GM12878 (cell line): Measurements from ENCODE around the gene CTSW. TPM values are rescaled to one million over a fixed set of nuclear protein-coding genes. Genes with fewer than 3 reads are reported as not detected.

ENCODE experiments used
- BACH1 ChIP-seq: fragments of 450-650 bp; IDR thresholded peaks from 2 replicates; pipeline ENCODE4 v1.6.1; 2017; ENCODE audit warnings: mild to moderate bottlenecking, borderline replicate concordance
- EZH2 ChIP-seq: IDR thresholded peaks from 2 replicates; pipeline ENCODE4 v1.6.1; 2012; ENCODE audit warnings: low read depth, mild to moderate bottlenecking, control low read depth, inconsistent platforms, low read length, borderline replicate concordance; ENCODE audit not compliant: control insufficient read depth
- FOS ChIP-seq: IDR thresholded peaks from 3 replicates; pipeline ENCODE4 v1.6.1; 2011; ENCODE audit warnings: borderline replicate concordance; ENCODE audit not compliant: insufficient read length; ENCODE audit errors: extremely low read depth
- FOXK2 ChIP-seq: fragments of 450-650 bp; IDR thresholded peaks from 2 replicates; pipeline ENCODE4 v1.6.1; 2017; ENCODE audit warnings: mild to moderate bottlenecking, moderate library complexity
- KDM1A ChIP-seq: fragments of 200-600 bp; sonication (generic); IDR thresholded peaks from 2 replicates; pipeline ENCODE4 v1.6.1; 2016; ENCODE audit warnings: borderline replicate concordance
- MTA3 ChIP-seq: IDR thresholded peaks from 2 replicates; pipeline ENCODE4 v1.6.1; 2012; ENCODE audit warnings: low read length, inconsistent platforms, borderline replicate concordance
- NFIC ChIP-seq: IDR thresholded peaks from 2 replicates; pipeline ENCODE4 v1.6.1; 2012; ENCODE audit warnings: low read depth, mild to moderate bottlenecking, inconsistent platforms, low read length, moderate library complexity
- NFYB ChIP-seq: IDR thresholded peaks from 2 replicates; pipeline ENCODE4 v1.6.1; 2011; ENCODE audit warnings: low read depth, mild to moderate bottlenecking, low read length, improper control_type of control experiment, moderate library complexity; ENCODE audit not compliant: insufficient read depth
- SMAD5 ChIP-seq: IDR thresholded peaks from 2 replicates; pipeline ENCODE4 v1.6.1; 2016; ENCODE audit warnings: antibody characterized with exemption, low read depth
- SUZ12 ChIP-seq: fragments of 200-600 bp; sonication (generic); IDR thresholded peaks from one replicate; pipeline ENCODE4 v1.6.1; 2018; ENCODE audit warnings: antibody characterized with exemption, mild to moderate bottlenecking; ENCODE audit not compliant: unreplicated experiment
- ZBED1 ChIP-seq: IDR thresholded peaks from 2 replicates; pipeline ENCODE4 v1.6.1; 2016; ENCODE audit warnings: borderline replicate concordance
- ZNF217 ChIP-seq: fragments of 450-650 bp; IDR thresholded peaks from 2 replicates; pipeline ENCODE4 v1.6.1; 2017; ENCODE audit warnings: antibody characterized with exemption, mild to moderate bottlenecking
- polyA plus RNA-seq, 11 experiments: library from polyadenylated mRNA; depleted of rRNA in 4 of 11; unstranded in 6 of 11; stranded (reverse) in 5 of 11; fragments of >200 nt; fragmentation: Nextera tagmentation in 4 of 11; fragmentation: Illumina TruSeq in 1 of 11; extraction: Ambion mirVana in 4 of 11; extraction: Trizol in 1 of 11; gene quantifications; 1 replicate in 1 of 11; 2 replicates in 10 of 11; pipeline versions ENCODE4 v1.2.1 to v1.2.3, GENCODE V29; 2011 to 2016; ENCODE audit warnings: inconsistent platforms in 2 of 11, missing spikeins in 2 of 11, low read depth in 1 of 11
- total RNA-seq, 4 experiments: library from RNA; depleted of rRNA in 3 of 4; stranded (reverse); fragments of >200 nt in 3 of 4; fragmentation: Illumina TruSeq in 1 of 4; extraction: Trizol in 1 of 4; gene quantifications; 2 replicates each; pipeline versions ENCODE4 v1.2.1 to v1.2.3, GENCODE V29; 2013 to 2021
- TF ChIP-seq, protein P1 (sequence below): fragments of 450-650 bp; IDR thresholded peaks from 2 replicates; pipeline ENCODE4 v1.6.1; 2017; ENCODE audit warnings: antibody characterized with exemption, mild to moderate bottlenecking, moderate library complexity
- TF ChIP-seq, protein P2 (sequence below): fragments of 450-650 bp; conservative IDR thresholded peaks from 2 replicates; pipeline ENCODE4 v1.6.1; 2017; ENCODE audit warnings: mild to moderate bottlenecking, moderate library complexity
- TF ChIP-seq, protein P3 (sequence below): IDR thresholded peaks from 2 replicates; pipeline ENCODE4 v1.6.1; 2011; ENCODE audit warnings: borderline replicate concordance, low read depth, mild to moderate bottlenecking, moderate library complexity, low read length; ENCODE audit not compliant: insufficient read depth, poor library complexity, severe bottlenecking
- TF ChIP-seq, protein P4 (sequence below): IDR thresholded peaks from 2 replicates; pipeline ENCODE4 v1.6.1; 2012; ENCODE audit warnings: low read depth, low read length, improper control_type of control experiment

CTSW gene
- total and polyA plus RNA-seq, 10 of the 15 experiments (the other 5 are each of a cell fraction or from before 2014, with no cell fraction given), result 0.53 to 12.0 (median 1.7) TPM

DNA sequence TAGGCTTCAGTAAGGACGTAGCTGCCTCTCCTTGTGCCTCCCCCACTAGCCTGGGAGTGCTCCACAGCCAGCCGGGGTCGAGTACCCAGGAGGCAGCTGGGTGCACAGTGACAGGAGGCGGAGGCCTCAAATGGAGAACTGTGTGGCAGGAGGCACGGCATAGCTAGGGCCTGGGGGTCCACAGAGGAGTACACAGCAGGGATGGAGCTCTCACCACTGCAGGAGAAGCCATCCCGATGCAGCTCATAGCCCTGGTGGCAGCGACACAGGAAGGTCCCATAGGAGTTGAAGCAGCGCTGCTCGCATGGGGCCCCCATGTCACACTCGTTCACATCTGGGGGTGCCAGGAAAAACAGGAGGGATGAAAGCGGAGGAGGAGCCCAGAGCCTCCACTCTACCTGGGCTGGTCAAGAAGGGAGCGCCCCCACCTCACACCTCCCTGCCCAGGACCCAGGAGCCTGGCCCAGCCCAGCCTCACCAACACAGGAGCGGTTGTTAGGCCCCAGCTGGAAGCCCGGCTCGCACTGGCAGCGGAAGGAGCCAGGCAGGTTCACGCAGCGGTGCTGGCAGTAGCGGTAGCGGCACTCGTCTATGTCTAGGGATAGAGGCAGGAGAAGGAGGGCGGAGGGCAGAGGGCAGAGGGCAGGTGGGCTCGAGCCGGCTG, 9.9 kb upstream of the CTSW start (continued):
- TF ChIP-seq, protein P1, sequence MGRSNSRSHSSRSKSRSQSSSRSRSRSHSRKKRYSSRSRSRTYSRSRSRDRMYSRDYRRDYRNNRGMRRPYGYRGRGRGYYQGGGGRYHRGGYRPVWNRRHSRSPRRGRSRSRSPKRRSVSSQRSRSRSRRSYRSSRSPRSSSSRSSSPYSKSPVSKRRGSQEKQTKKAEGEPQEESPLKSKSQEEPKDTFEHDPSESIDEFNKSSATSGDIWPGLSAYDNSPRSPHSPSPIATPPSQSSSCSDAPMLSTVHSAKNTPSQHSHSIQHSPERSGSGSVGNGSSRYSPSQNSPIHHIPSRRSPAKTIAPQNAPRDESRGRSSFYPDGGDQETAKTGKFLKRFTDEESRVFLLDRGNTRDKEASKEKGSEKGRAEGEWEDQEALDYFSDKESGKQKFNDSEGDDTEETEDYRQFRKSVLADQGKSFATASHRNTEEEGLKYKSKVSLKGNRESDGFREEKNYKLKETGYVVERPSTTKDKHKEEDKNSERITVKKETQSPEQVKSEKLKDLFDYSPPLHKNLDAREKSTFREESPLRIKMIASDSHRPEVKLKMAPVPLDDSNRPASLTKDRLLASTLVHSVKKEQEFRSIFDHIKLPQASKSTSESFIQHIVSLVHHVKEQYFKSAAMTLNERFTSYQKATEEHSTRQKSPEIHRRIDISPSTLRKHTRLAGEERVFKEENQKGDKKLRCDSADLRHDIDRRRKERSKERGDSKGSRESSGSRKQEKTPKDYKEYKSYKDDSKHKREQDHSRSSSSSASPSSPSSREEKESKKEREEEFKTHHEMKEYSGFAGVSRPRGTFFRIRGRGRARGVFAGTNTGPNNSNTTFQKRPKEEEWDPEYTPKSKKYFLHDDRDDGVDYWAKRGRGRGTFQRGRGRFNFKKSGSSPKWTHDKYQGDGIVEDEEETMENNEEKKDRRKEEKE, result no peak
- TF ChIP-seq, protein P2, sequence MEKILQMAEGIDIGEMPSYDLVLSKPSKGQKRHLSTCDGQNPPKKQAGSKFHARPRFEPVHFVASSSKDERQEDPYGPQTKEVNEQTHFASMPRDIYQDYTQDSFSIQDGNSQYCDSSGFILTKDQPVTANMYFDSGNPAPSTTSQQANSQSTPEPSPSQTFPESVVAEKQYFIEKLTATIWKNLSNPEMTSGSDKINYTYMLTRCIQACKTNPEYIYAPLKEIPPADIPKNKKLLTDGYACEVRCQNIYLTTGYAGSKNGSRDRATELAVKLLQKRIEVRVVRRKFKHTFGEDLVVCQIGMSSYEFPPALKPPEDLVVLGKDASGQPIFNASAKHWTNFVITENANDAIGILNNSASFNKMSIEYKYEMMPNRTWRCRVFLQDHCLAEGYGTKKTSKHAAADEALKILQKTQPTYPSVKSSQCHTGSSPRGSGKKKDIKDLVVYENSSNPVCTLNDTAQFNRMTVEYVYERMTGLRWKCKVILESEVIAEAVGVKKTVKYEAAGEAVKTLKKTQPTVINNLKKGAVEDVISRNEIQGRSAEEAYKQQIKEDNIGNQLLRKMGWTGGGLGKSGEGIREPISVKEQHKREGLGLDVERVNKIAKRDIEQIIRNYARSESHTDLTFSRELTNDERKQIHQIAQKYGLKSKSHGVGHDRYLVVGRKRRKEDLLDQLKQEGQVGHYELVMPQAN, result no peak
- TF ChIP-seq FOS, result no peak
- no peak for TF ChIP-seq ZBED1
- no peak for TF ChIP-seq FOXK2
- TF ChIP-seq, protein P3, sequence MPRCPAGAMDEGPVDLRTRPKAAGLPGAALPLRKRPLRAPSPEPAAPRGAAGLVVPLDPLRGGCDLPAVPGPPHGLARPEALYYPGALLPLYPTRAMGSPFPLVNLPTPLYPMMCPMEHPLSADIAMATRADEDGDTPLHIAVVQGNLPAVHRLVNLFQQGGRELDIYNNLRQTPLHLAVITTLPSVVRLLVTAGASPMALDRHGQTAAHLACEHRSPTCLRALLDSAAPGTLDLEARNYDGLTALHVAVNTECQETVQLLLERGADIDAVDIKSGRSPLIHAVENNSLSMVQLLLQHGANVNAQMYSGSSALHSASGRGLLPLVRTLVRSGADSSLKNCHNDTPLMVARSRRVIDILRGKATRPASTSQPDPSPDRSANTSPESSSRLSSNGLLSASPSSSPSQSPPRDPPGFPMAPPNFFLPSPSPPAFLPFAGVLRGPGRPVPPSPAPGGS, result peak; percentile 11
- TF ChIP-seq MTA3, result no peak
- no peak for TF ChIP-seq NFYB
- TF ChIP-seq ZNF217, result no peak
- no peak for TF ChIP-seq EZH2
- TF ChIP-seq SMAD5, result no peak; the same call in 1 of the 2 replicates
- TF ChIP-seq KDM1A, result no peak
- no peak for TF ChIP-seq NFIC
- TF ChIP-seq BACH1, result no peak
- TF ChIP-seq, protein P4, sequence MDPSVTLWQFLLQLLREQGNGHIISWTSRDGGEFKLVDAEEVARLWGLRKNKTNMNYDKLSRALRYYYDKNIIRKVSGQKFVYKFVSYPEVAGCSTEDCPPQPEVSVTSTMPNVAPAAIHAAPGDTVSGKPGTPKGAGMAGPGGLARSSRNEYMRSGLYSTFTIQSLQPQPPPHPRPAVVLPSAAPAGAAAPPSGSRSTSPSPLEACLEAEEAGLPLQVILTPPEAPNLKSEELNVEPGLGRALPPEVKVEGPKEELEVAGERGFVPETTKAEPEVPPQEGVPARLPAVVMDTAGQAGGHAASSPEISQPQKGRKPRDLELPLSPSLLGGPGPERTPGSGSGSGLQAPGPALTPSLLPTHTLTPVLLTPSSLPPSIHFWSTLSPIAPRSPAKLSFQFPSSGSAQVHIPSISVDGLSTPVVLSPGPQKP, result no peak
- TF ChIP-seq SUZ12, result no peak
